ENCODE data around the gene MAP4.

DNA sequence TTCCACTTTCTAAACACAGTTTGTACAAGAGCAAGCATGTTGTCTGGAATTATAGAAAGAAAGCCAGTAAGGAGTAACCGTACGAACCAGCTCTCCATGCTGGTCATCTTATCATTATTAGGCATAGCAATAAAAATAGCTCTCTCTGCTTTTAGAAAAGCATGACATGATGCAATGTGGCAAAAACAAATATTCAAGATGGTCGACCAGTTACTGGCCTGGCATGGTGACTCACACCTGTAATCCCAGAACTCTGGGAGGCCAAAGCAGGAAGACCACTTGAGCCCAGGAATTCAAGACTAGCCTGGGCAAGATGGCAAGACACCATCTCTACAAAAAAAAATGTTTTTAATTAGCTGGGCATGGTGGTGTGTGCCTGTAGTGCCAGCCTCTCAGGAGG lies 2.6 kb upstream of the MAP4 start:
- TF ChIP-seq EZH2 (IDR thresholded peaks at IDR 0.05; ENCODE audit: insufficient read depth, poor library complexity, severe bottlenecking) (no peak), EZH2phosphoT487 (IDR thresholded peaks at IDR 0.05; ENCODE audit: insufficient read depth, low read depth) (no peak)

Data from GM23248 (cell line).